ENCODE data around the gene GFOD2.
A peak's percentile ranks its signal among the peaks of the same experiment; 100 is the strongest.

The GFOD2 gene

DNA sequence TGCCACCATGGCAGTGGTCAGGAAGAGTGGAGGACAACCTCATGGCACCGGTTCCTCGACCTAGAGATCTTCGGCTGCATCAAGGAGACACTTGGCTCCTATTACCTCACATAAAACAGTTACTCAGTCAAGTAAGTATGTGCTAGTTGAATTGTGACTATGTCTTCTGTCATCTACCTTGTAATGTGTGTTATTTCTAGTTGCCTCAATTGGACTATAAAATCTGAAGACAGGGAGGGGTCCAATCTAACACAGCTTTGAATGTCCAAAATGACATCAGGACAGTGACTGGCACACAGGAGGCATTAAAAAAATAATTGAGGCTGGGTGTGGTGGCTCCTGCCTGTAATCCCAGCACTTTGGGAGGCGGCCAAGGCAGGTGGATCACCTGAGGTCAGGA, 35.3 kb downstream of the GFOD2 start:
- no peaks in the 10 kb centered on the region for H3K9me3 ChIP-seq (ENCODE audit: control insufficient read depth, insufficient read depth, low read depth, low read length)
- ChIA-PET POLR2A (no interaction called here), CTCF (interaction anchor here (4.1 kb wide), 1 partner anchor 12 kb away, joined by 24 read pairs; no protein-coding TSS in a partner anchor)
- TF ChIP-seq KLF1 (tag by site-specific recombination; IDR thresholded peaks at IDR 0.05): peak; percentile 67
- TF ChIP-seq, protein P1, sequence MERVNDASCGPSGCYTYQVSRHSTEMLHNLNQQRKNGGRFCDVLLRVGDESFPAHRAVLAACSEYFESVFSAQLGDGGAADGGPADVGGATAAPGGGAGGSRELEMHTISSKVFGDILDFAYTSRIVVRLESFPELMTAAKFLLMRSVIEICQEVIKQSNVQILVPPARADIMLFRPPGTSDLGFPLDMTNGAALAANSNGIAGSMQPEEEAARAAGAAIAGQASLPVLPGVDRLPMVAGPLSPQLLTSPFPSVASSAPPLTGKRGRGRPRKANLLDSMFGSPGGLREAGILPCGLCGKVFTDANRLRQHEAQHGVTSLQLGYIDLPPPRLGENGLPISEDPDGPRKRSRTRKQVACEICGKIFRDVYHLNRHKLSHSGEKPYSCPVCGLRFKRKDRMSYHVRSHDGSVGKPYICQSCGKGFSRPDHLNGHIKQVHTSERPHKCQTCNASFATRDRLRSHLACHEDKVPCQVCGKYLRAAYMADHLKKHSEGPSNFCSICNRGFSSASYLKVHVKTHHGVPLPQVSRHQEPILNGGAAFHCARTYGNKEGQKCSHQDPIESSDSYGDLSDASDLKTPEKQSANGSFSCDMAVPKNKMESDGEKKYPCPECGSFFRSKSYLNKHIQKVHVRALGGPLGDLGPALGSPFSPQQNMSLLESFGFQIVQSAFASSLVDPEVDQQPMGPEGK (tag by site-specific recombination; IDR thresholded peaks at IDR 0.05): no peak
- no peaks in the 10 kb centered on the region for H3K4me1 ChIP-seq (ENCODE audit: control insufficient read depth, insufficient read depth, low read length)
- H3K36me3 ChIP-seq (ENCODE audit: control insufficient read depth in 2 of 2, insufficient read depth in 1 of 2, low read length in 2 of 2): peaks cover 0 to 39% of the 10 kb centered on the region in 2 experiments; a peak in 2 of 3 replicates
- H3K4me3 ChIP-seq (ENCODE audit: low read depth, low read length): no peak overlapping the region
- no peak overlapping the region for H3K27ac ChIP-seq (ENCODE audit: extremely low read depth, low read depth, low read length)

DNA sequence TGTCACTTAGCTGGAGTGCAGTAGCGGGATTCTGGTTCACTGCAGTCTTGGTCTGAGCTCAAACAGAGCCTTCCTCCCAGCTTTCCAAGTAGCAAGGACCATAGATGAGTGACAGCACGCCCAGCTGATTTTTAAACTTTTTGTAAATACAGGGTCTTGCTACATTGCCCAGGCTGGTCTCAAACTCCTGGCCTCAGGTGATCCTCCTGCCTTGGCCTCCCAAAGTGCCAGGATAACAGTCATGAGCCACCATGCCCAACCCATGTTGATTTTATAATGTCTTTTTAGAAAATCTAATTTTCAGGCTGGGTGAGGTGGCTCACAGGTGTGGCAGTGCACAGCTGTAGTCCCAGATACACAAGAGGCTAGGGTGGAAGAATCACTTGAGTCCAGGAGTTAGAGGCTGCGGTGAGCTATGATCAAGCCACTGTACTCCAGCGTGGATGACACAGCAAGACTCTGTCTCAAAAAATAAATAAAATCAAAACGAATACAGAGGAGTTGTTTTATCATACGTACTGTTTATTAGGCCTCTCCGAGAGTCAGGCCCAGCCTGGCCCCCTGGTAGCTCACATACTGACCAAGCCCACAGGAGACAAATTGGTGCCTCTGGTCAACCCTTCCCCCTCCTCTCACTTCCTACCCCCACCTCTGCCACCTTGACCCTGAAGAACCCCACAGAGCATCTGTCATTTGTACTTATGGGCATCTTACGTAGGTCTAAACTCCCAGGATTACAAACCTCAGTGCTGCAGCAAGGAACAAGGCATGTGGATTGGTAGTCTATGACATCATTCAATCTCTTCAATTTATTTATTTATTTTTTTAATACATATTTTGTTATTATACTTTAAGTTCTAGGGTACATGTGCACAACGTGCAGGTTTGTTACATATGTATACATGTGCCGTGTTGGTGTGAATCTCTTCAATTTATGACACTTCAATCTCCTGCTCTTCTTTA, 38.9 kb downstream of the GFOD2 start:
- ChIA-PET CTCF (interaction anchor here (0.5 to 4.1 kb wide), 8 partner anchors 8 to 159 kb away, joined by 3 to 24 read pairs (median 4); no protein-coding TSS in a partner anchor), POLR2A (interaction anchor here (0.6 to 1.4 kb wide), 2 partner anchors 39 to 114 kb away, joined by 3 to 4 read pairs; partner anchors contain the start of gene GFOD2)
- no peaks in the 10 kb centered on the region for H3K9me3 ChIP-seq (ENCODE audit: control insufficient read depth, insufficient read depth, low read depth, low read length)
- H3K4me3 ChIP-seq (ENCODE audit: low read depth, low read length): no peak overlapping the region
- no peak for TF ChIP-seq ZBTB1 (tag by site-specific recombination; IDR thresholded peaks at IDR 0.05)
- TF ChIP-seq, protein P2, sequence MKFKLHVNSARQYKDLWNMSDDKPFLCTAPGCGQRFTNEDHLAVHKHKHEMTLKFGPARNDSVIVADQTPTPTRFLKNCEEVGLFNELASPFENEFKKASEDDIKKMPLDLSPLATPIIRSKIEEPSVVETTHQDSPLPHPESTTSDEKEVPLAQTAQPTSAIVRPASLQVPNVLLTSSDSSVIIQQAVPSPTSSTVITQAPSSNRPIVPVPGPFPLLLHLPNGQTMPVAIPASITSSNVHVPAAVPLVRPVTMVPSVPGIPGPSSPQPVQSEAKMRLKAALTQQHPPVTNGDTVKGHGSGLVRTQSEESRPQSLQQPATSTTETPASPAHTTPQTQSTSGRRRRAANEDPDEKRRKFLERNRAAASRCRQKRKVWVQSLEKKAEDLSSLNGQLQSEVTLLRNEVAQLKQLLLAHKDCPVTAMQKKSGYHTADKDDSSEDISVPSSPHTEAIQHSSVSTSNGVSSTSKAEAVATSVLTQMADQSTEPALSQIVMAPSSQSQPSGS (tag by site-specific recombination; IDR thresholded peaks at IDR 0.05; ENCODE audit: low read depth): peak; percentile 66
- peak; percentile 77 for TF ChIP-seq ZNF121 (tag by site-specific recombination; IDR thresholded peaks at IDR 0.05)
- H3K36me3 ChIP-seq (ENCODE audit: control insufficient read depth in 2 of 2, insufficient read depth in 1 of 2, low read length in 2 of 2): peaks cover 0 to 45% of the 10 kb centered on the region in 2 experiments; a peak in 2 of 3 replicates
- no peaks in the 10 kb centered on the region for H3K4me1 ChIP-seq (ENCODE audit: control insufficient read depth, insufficient read depth, low read length)
- H3K27ac ChIP-seq (ENCODE audit: extremely low read depth, low read depth, low read length): no peak overlapping the region

DNA sequence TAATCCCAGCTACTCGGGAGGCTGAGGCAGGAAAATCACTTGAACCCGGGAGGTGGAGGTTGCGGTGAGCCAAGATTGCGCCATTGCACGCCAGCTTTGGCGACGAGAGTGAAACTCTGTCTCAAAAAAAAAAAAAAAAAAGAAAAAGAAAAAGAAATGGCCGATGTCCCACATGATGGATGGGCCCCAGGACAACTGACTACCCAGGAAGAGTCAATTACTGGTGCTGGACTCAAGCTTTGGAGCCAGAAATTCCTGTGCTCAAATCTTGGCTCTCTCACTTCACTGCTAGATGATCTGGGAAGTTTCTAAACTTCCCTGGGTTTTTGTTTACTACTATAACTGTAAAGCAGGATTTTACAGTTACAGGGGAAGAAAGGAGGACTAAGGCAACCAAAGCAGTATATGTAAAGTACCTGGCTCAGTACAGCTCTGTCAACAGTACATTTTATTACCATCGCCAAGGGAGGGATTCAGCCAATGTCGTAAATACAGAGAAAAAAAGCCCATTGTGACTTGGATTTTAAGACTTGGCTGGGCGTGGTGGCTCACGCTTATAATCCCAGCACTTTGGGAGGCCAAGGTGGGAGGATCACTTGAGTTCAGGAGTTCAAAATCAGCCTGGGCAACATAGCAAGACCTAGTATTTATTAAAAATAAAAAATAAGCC, 40.6 kb downstream of the GFOD2 start:
- Histone ChIP-seq H3K4me1 (ENCODE audit: control insufficient read depth, insufficient read depth, low read length) (0 out of 2 replicates have a peak, but pooled peaks cover 1% of the 10 kb centered on the region), H3K9me3 (ENCODE audit: control insufficient read depth, insufficient read depth, low read depth, low read length) (no peaks in the 10 kb centered on the region), H3K36me3 (ENCODE audit: control insufficient read depth in 2 of 2, insufficient read depth in 1 of 2, low read length in 2 of 2) (peaks cover 0 to 36% of the 10 kb centered on the region in 2 experiments; a peak in 2 of 3 replicates), H3K4me3 (ENCODE audit: low read depth, low read length) (no peak overlapping the region), H3K27ac (ENCODE audit: extremely low read depth, low read depth, low read length) (no peak overlapping the region)
- CTCF ChIA-PET: interaction anchor here (0.6 to 2.4 kb wide), 4 partner anchors 41 to 185 kb away, joined by 3 to 6 read pairs (median 3); partner anchors contain the start of gene GFOD2
- POLR2A ChIA-PET: interaction anchor here (0.8 kb wide), 1 partner anchor 15 kb away, joined by 4 read pairs; no protein-coding TSS in a partner anchor
- TF ChIP-seq, protein P3, sequence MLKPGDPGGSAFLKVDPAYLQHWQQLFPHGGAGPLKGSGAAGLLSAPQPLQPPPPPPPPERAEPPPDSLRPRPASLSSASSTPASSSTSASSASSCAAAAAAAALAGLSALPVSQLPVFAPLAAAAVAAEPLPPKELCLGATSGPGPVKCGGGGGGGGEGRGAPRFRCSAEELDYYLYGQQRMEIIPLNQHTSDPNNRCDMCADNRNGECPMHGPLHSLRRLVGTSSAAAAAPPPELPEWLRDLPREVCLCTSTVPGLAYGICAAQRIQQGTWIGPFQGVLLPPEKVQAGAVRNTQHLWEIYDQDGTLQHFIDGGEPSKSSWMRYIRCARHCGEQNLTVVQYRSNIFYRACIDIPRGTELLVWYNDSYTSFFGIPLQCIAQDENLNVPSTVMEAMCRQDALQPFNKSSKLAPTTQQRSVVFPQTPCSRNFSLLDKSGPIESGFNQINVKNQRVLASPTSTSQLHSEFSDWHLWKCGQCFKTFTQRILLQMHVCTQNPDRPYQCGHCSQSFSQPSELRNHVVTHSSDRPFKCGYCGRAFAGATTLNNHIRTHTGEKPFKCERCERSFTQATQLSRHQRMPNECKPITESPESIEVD (tag by site-specific recombination; IDR thresholded peaks at IDR 0.05): peak; percentile 76
- TF ChIP-seq, protein P4, sequence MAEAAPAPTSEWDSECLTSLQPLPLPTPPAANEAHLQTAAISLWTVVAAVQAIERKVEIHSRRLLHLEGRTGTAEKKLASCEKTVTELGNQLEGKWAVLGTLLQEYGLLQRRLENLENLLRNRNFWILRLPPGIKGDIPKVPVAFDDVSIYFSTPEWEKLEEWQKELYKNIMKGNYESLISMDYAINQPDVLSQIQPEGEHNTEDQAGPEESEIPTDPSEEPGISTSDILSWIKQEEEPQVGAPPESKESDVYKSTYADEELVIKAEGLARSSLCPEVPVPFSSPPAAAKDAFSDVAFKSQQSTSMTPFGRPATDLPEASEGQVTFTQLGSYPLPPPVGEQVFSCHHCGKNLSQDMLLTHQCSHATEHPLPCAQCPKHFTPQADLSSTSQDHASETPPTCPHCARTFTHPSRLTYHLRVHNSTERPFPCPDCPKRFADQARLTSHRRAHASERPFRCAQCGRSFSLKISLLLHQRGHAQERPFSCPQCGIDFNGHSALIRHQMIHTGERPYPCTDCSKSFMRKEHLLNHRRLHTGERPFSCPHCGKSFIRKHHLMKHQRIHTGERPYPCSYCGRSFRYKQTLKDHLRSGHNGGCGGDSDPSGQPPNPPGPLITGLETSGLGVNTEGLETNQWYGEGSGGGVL (tag by site-specific recombination; IDR thresholded peaks at IDR 0.05): no peak
- TF ChIP-seq, protein P5, sequence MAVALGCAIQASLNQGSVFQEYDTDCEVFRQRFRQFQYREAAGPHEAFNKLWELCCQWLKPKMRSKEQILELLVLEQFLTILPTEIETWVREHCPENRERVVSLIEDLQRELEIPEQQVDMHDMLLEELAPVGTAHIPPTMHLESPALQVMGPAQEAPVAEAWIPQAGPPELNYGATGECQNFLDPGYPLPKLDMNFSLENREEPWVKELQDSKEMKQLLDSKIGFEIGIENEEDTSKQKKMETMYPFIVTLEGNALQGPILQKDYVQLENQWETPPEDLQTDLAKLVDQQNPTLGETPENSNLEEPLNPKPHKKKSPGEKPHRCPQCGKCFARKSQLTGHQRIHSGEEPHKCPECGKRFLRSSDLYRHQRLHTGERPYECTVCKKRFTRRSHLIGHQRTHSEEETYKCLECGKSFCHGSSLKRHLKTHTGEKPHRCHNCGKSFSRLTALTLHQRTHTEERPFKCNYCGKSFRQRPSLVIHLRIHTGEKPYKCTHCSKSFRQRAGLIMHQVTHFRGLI (tag by site-specific recombination; IDR thresholded peaks at IDR 0.05): peak; percentile 93
- TF ChIP-seq ZNF391 (tag by site-specific recombination; IDR thresholded peaks at IDR 0.05; ENCODE audit: borderline replicate concordance, low read depth): no peak
- TF ChIP-seq BCL11A (tag by site-specific recombination; IDR thresholded peaks at IDR 0.05; ENCODE audit: low read depth): peak; percentile 29; the same call in 1 of the 2 replicates
- TF ChIP-seq MZF1 (tag by site-specific recombination; IDR thresholded peaks at IDR 0.05; ENCODE audit: borderline replicate concordance): peak; percentile 81; the same call in 1 of the 2 replicates
- TF ChIP-seq ZNF324 (tag by site-specific recombination; IDR thresholded peaks at IDR 0.05): no peak
- TF ChIP-seq GLIS1 (tag by site-specific recombination; IDR thresholded peaks at IDR 0.05): peak; percentile 63
- TF ChIP-seq ZSCAN16 (tag by site-specific recombination; IDR thresholded peaks at IDR 0.05): peak; percentile 88
- TF ChIP-seq, protein P6, sequence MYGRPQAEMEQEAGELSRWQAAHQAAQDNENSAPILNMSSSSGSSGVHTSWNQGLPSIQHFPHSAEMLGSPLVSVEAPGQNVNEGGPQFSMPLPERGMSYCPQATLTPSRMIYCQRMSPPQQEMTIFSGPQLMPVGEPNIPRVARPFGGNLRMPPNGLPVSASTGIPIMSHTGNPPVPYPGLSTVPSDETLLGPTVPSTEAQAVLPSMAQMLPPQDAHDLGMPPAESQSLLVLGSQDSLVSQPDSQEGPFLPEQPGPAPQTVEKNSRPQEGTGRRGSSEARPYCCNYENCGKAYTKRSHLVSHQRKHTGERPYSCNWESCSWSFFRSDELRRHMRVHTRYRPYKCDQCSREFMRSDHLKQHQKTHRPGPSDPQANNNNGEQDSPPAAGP (tag by site-specific recombination; IDR thresholded peaks at IDR 0.05): 0 out of 2 replicates have a peak, but pooled peaks have one; percentile 32
- 0 out of 2 replicates have a peak, but pooled peaks have one; percentile 13 for TF ChIP-seq IKZF3 (tag by site-specific recombination; IDR thresholded peaks at IDR 0.05)
- TF ChIP-seq ZNF121 (tag by site-specific recombination; IDR thresholded peaks at IDR 0.05): peak; percentile 91

All from HEK293 (cell line).